T-helper 2 cell treated with Interferon-gamma antibody and Interleukin-4, amounts not matched to agents 5 μg/mL and 100 μg/mL, for 36 hours (primary cell): ENCODE measurements around the gene TAP1.
"Not testable (repeated sequence)": the region's sequence is repeated elsewhere in the genome, so short reads cannot be mapped to it uniquely, and the experiment has no call there.

Experiments
- DNase-seq: peaks from one replicate; pipeline ENCODE4 v3.0.0; 2021; ENCODE audit warnings: low spot score
- H3K27ac Mint-ChIP-seq: one replicate; pipeline ENCODE4 v1.8.0; 2021; ENCODE audit warnings: mild to moderate bottlenecking, mixed read lengths
- H3K27me3 Mint-ChIP-seq: one replicate; pipeline ENCODE4 v1.8.0; 2021; ENCODE audit warnings: low read depth, mixed read lengths
- H3K36me3 Mint-ChIP-seq: one replicate; pipeline ENCODE4 v1.8.0; 2021; ENCODE audit warnings: low read depth, mixed read lengths
- H3K4me1 Mint-ChIP-seq: one replicate; pipeline ENCODE4 v1.8.0; 2021; ENCODE audit warnings: low read depth, mixed read lengths
- H3K4me3 Mint-ChIP-seq: one replicate; pipeline ENCODE4 v1.8.0; 2022; ENCODE audit warnings: mild to moderate bottlenecking, moderate library complexity, mixed read lengths
- H3K9me3 Mint-ChIP-seq: one replicate; pipeline ENCODE4 v1.8.0; 2021; ENCODE audit warnings: mixed read lengths

TAP1 gene

GRCh38 chr6:32818867-32819266 lies 34.6 kb downstream of the TAP1 start:
- H3K4me3 Mint-ChIP-seq, result no peak overlapping the region
- H3K4me1 Mint-ChIP-seq, result no peaks in the 10 kb centered on the region
- H3K27me3 Mint-ChIP-seq, result no peaks in the 10 kb centered on the region
- no peak overlapping the region for H3K27ac Mint-ChIP-seq
- no peak for DNase-seq
- no peaks in the 10 kb centered on the region for H3K36me3 Mint-ChIP-seq
- no peaks in the 10 kb centered on the region for H3K9me3 Mint-ChIP-seq

GRCh38 chr6:32816746-32817204 lies 36.7 kb downstream of the TAP1 start, which contains the start of gene HLA-DOB:
Gene HLA-DOB (minus strand): TSS chr6:32817002. CDS start chr6:32816951, 51 bp downstream.
- H3K9me3 Mint-ChIP-seq, result no peaks in the 10 kb centered on the region
- no peak within 1 kb of the TSS for H3K27ac Mint-ChIP-seq
- H3K4me1 Mint-ChIP-seq, result no peaks in the 10 kb centered on the region
- no peak for DNase-seq
- H3K36me3 Mint-ChIP-seq, result no peaks in the 10 kb centered on the region
- H3K27me3 Mint-ChIP-seq, result no peaks in the 10 kb centered on the region
- no peak within 1 kb of the TSS for H3K4me3 Mint-ChIP-seq

- DNase-seq, result no peak
- Mint-ChIP-seq H3K4me3 (no peak overlapping the region), H3K9me3 (no peaks in the 10 kb centered on the region), H3K4me1 (no peaks in the 10 kb centered on the region), H3K36me3 (no peaks in the 10 kb centered on the region), H3K27me3 (no peaks in the 10 kb centered on the region), H3K27ac (no peak overlapping the region)
Observed at GRCh38 chr6:32815996-32816395, 37.5 kb downstream of the TAP1 start.

GRCh38 chr6:32815115-32815514 lies 38.4 kb downstream of the TAP1 start:
- Mint-ChIP-seq H3K4me3 (no peak overlapping the region), H3K36me3 (no peaks in the 10 kb centered on the region), H3K9me3 (no peaks in the 10 kb centered on the region), H3K4me1 (no peaks in the 10 kb centered on the region), H3K27me3 (no peaks in the 10 kb centered on the region), H3K27ac (no peak overlapping the region)
- DNase-seq, result no peak

GRCh38 chr6:32814145-32814544 lies 39.4 kb downstream of the TAP1 start:
- no peaks in the 10 kb centered on the region for H3K4me1 Mint-ChIP-seq
- H3K27me3 Mint-ChIP-seq, result no peaks in the 10 kb centered on the region
- H3K36me3 Mint-ChIP-seq, result no peaks in the 10 kb centered on the region
- H3K27ac Mint-ChIP-seq, result no peak overlapping the region
- H3K9me3 Mint-ChIP-seq, result no peaks in the 10 kb centered on the region
- DNase-seq, result no peak
- H3K4me3 Mint-ChIP-seq, result no peak overlapping the region

- DNase-seq, result no peak
- Mint-ChIP-seq H3K4me1 (no peaks in the 10 kb centered on the region), H3K27ac (no peak overlapping the region), H3K4me3 (no peak overlapping the region), H3K36me3 (no peaks in the 10 kb centered on the region), H3K9me3 (no peaks in the 10 kb centered on the region), H3K27me3 (peaks cover 22% of the 10 kb centered on the region)
Observed at GRCh38 chr6:32809171-32809570, 44.3 kb downstream of the TAP1 start.

- Mint-ChIP-seq H3K36me3 (no peaks in the 10 kb centered on the region), H3K4me1 (no peaks in the 10 kb centered on the region), H3K4me3 (no peak overlapping the region), H3K27ac (no peak overlapping the region), H3K9me3 (no peaks in the 10 kb centered on the region), H3K27me3 (peaks cover 42% of the 10 kb centered on the region)
- DNase-seq, result no peak
Observed at GRCh38 chr6:32807020-32807580, 46.4 kb downstream of the TAP1 start.

GRCh38 chr6:32805404-32805803 lies 48.1 kb downstream of the TAP1 start:
- H3K4me1 Mint-ChIP-seq, DNase-seq, H3K36me3 Mint-ChIP-seq, H3K9me3 Mint-ChIP-seq, H3K27ac Mint-ChIP-seq, H3K4me3 Mint-ChIP-seq: not testable (repeated sequence)
- H3K27me3 Mint-ChIP-seq, result peaks cover 54% of the 10 kb centered on the region

- Mint-ChIP-seq H3K27ac (no peak overlapping the region), H3K4me1 (no peaks in the 10 kb centered on the region), H3K36me3 (no peaks in the 10 kb centered on the region), H3K9me3 (peaks cover 7% of the 10 kb centered on the region), H3K4me3 (no peak overlapping the region), H3K27me3 (peaks cover 69% of the 10 kb centered on the region)
- no peak for DNase-seq
Observed at GRCh38 chr6:32803416-32803815, 50.1 kb downstream of the TAP1 start.

- Mint-ChIP-seq H3K27ac (no peak overlapping the region), H3K4me3 (no peak overlapping the region), H3K36me3 (no peaks in the 10 kb centered on the region), H3K9me3 (peaks cover 7% of the 10 kb centered on the region), H3K4me1 (peaks cover 15% of the 10 kb centered on the region), H3K27me3 (peaks cover 65% of the 10 kb centered on the region)
- no peak for DNase-seq
Observed at GRCh38 chr6:32799740-32800139, 53.8 kb downstream of the TAP1 start.

- no peak overlapping the region for H3K4me3 Mint-ChIP-seq
- DNase-seq, result no peak
- H3K4me1 Mint-ChIP-seq, result peaks cover 20% of the 10 kb centered on the region
- peaks cover 65% of the 10 kb centered on the region for H3K27me3 Mint-ChIP-seq
- no peaks in the 10 kb centered on the region for H3K36me3 Mint-ChIP-seq
- H3K27ac Mint-ChIP-seq, result no peak overlapping the region
- H3K9me3 Mint-ChIP-seq, result peaks cover 7% of the 10 kb centered on the region
Observed at GRCh38 chr6:32799168-32799567, 54.3 kb downstream of the TAP1 start.

- Mint-ChIP-seq H3K36me3 (no peaks in the 10 kb centered on the region), H3K4me3 (peak overlapping the region; percentile 66), H3K27ac (no peak overlapping the region), H3K9me3 (peaks cover 7% of the 10 kb centered on the region), H3K4me1 (peaks cover 25% of the 10 kb centered on the region), H3K27me3 (peaks cover 63% of the 10 kb centered on the region)
- peak; percentile 59 for DNase-seq
Observed at GRCh38 chr6:32796848-32797776, 56.4 kb downstream of the TAP1 start.
